HepG2 (cell line): ENCODE data around the gene ARG2. TPM values are rescaled to one million over a fixed set of nuclear protein-coding genes. Genes with fewer than 3 reads are reported as not detected.

ENCODE experiments used
- ADNP ChIP-seq: sonication (generic); formaldehyde crosslinking; IDR thresholded peaks from 2 replicates; pipeline ENCODE4 v1.4.0; 2020; ENCODE audit warnings: missing genetic modification reagents
- ARID2 ChIP-seq: sonication (generic); formaldehyde crosslinking; IDR thresholded peaks from 2 replicates; pipeline ENCODE4 v1.8.1; 2022; ENCODE audit warnings: mild to moderate bottlenecking, missing genetic modification reagents, borderline replicate concordance
- ARNT ChIP-seq: fragments of 450-650 bp; IDR thresholded peaks from 2 replicates; pipeline ENCODE4 v1.6.1; 2017
- ATF1 ChIP-seq: IDR thresholded peaks from 2 replicates; pipeline ENCODE4 v1.6.1; 2016; ENCODE audit warnings: mild to moderate bottlenecking, control low read depth
- ATRX ChIP-seq: sonication (generic); formaldehyde crosslinking; IDR thresholded peaks from 2 replicates; pipeline ENCODE4 v1.4.0; 2020; ENCODE audit warnings: missing genetic modification reagents, borderline replicate concordance
- BCL6 ChIP-seq: IDR thresholded peaks from 2 replicates; pipeline ENCODE4 v1.6.1; 2016; ENCODE audit warnings: missing genetic modification reagents, missing compliant biosample characterization
- HDAC2 ChIP-seq: sonication (generic); formaldehyde crosslinking; IDR thresholded peaks from 2 replicates; pipeline ENCODE4 v1.4.0; 2020; ENCODE audit warnings: missing genetic modification reagents
- NFIB ChIP-seq: sonication (generic); formaldehyde crosslinking; IDR thresholded peaks from 2 replicates; pipeline ENCODE4 v1.9.0; 2021; ENCODE audit warnings: missing genetic modification reagents, mild to moderate bottlenecking, borderline replicate concordance
- POLR2AphosphoS2 ChIP-seq: IDR thresholded peaks from 2 replicates; pipeline ENCODE4 v1.6.1; 2011; ENCODE audit warnings: low read depth, low read length, improper control_type of control experiment
- PREB ChIP-seq: sonication (generic); formaldehyde crosslinking; IDR thresholded peaks from 2 replicates; pipeline ENCODE4 v1.4.0; 2020; ENCODE audit warnings: missing genetic modification reagents
- RFX3 ChIP-seq: IDR thresholded peaks from 2 replicates; pipeline ENCODE4 v1.6.1; 2016; ENCODE audit warnings: missing biosample characterization, missing genetic modification reagents
- SMYD3 ChIP-seq: sonication (generic); formaldehyde crosslinking; IDR thresholded peaks from 2 replicates; pipeline ENCODE4 v1.8.1; 2023; ENCODE audit warnings: mild to moderate bottlenecking, missing genetic modification reagents
- SUZ12 ChIP-seq: fragments of 150-350 bp; IDR thresholded peaks from 2 replicates; pipeline ENCODE4 v1.6.1; 2014; ENCODE audit warnings: low read depth, low read length
- TFDP1 ChIP-seq: IDR thresholded peaks from 2 replicates; pipeline ENCODE4 v1.6.1; 2016; ENCODE audit warnings: missing compliant biosample characterization, missing genetic modification reagents, borderline replicate concordance
- ZBTB43 ChIP-seq: sonication (generic); formaldehyde crosslinking; conservative IDR thresholded peaks from 2 replicates; pipeline ENCODE4 v1.4.0; 2020; ENCODE audit warnings: missing genetic modification reagents
- ZFP1 ChIP-seq: IDR thresholded peaks from 2 replicates; pipeline ENCODE4 v1.6.1; 2016
- ZNF207 ChIP-seq: fragments of 450-650 bp; IDR thresholded peaks from 2 replicates; pipeline ENCODE4 v1.6.1; 2016; ENCODE audit warnings: antibody characterized with exemption, borderline replicate concordance
- ZNF34 ChIP-seq: sonication (generic); formaldehyde crosslinking; IDR thresholded peaks from 2 replicates; pipeline ENCODE4 v1.4.0; 2020; ENCODE audit warnings: mild to moderate bottlenecking, missing genetic modification reagents, borderline replicate concordance
- ZNF567 ChIP-seq: sonication (generic); formaldehyde crosslinking; IDR thresholded peaks from 2 replicates; pipeline ENCODE4 v1.8.1; 2023; ENCODE audit warnings: mild to moderate bottlenecking, missing genetic modification reagents, borderline replicate concordance
- ZNF850 ChIP-seq: sonication (generic); formaldehyde crosslinking; conservative IDR thresholded peaks from 2 replicates; pipeline ENCODE4 v1.9.0; 2021; ENCODE audit warnings: mild to moderate bottlenecking, missing genetic modification reagents
- ZNF879 ChIP-seq: sonication (generic); formaldehyde crosslinking; IDR thresholded peaks from 2 replicates; pipeline ENCODE4 v1.8.1; 2023; ENCODE audit warnings: missing genetic modification reagents
- polyA plus RNA-seq, 8 experiments: library from polyadenylated mRNA; depleted of rRNA in 3 of 8; stranded (reverse) in 7 of 8; unstranded in 1 of 8; fragments of >200 nt; fragmentation: Illumina TruSeq in 4 of 8; extraction: Trizol in 4 of 8; gene quantifications; 2 replicates each; pipeline versions ENCODE4 v1.2.1 to v1.2.3, GENCODE V29; 2011 to 2016; ENCODE audit warnings: low read depth in 4 of 8, missing spikeins in 1 of 8, mixed read lengths in 1 of 8; ENCODE audit not compliant: insufficient read depth in 1 of 8
- total RNA-seq, 5 experiments: library from RNA; depleted of rRNA; stranded (reverse); fragments of >200 nt; fragmentation: Illumina TruSeq; extraction: Trizol; gene quantifications; 2 replicates each; pipeline ENCODE4 v1.2.3, GENCODE V29; 2016; ENCODE audit warnings: low read depth in 1 of 5
- TF ChIP-seq, protein P1 (sequence below): sonication (generic); formaldehyde crosslinking; IDR thresholded peaks from 2 replicates; pipeline ENCODE4 v1.4.0; 2020; ENCODE audit warnings: mild to moderate bottlenecking, missing genetic modification reagents
- TF ChIP-seq, protein P2 (sequence below): sonication (generic); formaldehyde crosslinking; IDR thresholded peaks from 2 replicates; pipeline ENCODE4 v1.5.0; 2020; ENCODE audit warnings: missing genetic modification reagents
- TF ChIP-seq, protein P3 (sequence below): IDR thresholded peaks from 2 replicates; pipeline ENCODE4 v1.6.1; 2016; ENCODE audit warnings: low read depth, control low read depth

The ARG2 gene
- total and polyA plus RNA-seq, 2 of the 13 experiments (the other 11 are each of a cell fraction or from before 2014, with no cell fraction given): 37.5 to 73.6 TPM

DNA sequence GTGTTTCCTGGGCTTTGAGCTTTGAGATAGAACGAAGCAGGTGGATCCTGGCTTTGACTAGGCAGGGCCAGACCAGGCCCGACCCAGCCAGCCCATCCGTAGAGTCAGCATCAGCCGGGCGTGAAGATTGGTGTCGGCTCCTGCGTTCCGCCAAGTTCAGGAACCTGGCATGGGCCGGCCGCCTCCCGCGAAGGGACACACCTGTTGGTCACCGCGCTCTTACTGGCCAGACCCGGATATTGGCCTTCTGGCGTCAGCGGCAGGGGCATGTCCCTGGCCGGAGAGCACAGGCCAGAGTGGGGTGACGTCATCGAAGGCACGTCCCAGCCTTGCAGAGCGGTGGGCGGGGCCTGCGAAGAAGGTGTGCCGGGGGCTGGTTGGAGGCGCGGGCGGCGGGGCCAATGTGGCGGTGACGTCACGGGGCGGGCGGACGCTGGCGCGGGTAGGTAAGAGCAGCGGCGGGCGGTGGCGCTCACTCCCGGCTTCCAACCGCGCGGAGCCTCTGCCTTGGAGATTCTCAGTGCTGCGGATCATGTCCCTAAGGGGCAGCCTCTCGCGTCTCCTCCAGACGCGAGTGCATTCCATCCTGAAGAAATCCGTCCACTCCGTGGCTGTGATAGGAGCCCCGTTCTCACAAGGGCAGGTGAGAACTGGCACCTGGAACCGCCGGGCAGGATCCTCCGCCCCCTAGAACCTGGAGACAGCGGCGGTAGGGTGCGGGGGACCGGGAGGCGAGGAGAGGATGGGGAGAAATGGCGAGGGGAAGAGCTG, at the start of gene ARG2 (continued):
- TF ChIP-seq ZBTB43 (CRISPR knock-in tag) (no peak), ZNF879 (CRISPR knock-in tag) (no peak), ADNP (no peak), ATRX (CRISPR knock-in tag) (no peak), ZFP1 (CRISPR knock-in tag) (peak; percentile 49; the same call in 1 of the 2 replicates), SUZ12 (no peak), ZNF567 (CRISPR knock-in tag) (peak; percentile 30; the same call in 1 of the 2 replicates), POLR2AphosphoS2 (no peak), ZNF207 (no peak), NFIB (no peak), ZNF34 (CRISPR knock-in tag) (no peak), ARNT (no peak), ATF1 (CRISPR knock-in tag) (peak; percentile 91), ZNF850 (CRISPR knock-in tag) (peak; percentile 47; the same call in 1 of the 2 replicates), RFX3 (CRISPR knock-in tag) (no peak), ARID2 (CRISPR knock-in tag) (no peak), HDAC2 (0 out of 2 replicates have a peak, but pooled peaks have one; percentile 60), SMYD3 (CRISPR knock-in tag) (no peak), BCL6 (CRISPR knock-in tag) (no peak), PREB (CRISPR knock-in tag) (no peak), TFDP1 (CRISPR knock-in tag) (peak; percentile 33; the same call in 1 of the 2 replicates)
- TF ChIP-seq, protein P1, sequence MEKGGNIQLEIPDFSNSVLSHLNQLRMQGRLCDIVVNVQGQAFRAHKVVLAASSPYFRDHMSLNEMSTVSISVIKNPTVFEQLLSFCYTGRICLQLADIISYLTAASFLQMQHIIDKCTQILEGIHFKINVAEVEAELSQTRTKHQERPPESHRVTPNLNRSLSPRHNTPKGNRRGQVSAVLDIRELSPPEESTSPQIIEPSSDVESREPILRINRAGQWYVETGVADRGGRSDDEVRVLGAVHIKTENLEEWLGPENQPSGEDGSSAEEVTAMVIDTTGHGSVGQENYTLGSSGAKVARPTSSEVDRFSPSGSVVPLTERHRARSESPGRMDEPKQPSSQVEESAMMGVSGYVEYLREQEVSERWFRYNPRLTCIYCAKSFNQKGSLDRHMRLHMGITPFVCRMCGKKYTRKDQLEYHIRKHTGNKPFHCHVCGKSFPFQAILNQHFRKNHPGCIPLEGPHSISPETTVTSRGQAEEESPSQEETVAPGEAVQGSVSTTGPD (CRISPR knock-in tag): no peak
- TF ChIP-seq, protein P2, sequence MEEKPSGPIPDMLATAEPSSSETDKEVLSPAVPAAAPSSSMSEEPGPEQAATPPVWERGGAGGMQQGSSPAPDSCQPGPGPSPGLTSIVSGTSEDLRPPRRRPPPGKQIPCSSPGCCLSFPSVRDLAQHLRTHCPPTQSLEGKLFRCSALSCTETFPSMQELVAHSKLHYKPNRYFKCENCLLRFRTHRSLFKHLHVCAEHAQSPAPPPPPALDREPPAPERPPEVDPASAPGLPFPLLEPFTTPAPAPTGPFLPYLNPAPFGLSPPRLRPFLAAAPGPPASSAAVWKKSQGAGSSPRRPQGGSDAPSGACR (CRISPR knock-in tag): no peak
- TF ChIP-seq, protein P3, sequence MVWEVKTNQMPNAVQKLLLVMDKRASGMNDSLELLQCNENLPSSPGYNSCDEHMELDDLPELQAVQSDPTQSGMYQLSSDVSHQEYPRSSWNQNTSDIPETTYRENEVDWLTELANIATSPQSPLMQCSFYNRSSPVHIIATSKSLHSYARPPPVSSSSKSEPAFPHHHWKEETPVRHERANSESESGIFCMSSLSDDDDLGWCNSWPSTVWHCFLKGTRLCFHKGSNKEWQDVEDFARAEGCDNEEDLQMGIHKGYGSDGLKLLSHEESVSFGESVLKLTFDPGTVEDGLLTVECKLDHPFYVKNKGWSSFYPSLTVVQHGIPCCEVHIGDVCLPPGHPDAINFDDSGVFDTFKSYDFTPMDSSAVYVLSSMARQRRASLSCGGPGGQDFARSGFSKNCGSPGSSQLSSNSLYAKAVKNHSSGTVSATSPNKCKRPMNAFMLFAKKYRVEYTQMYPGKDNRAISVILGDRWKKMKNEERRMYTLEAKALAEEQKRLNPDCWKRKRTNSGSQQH (CRISPR knock-in tag): 0 out of 2 replicates have a peak, but pooled peaks have one; percentile 61
